Panc1 (cell line): ENCODE results near the gene METTL25B.
A peak's percentile ranks its signal among the peaks of the same experiment; 100 is the strongest.

Experiments used
- POLR2AphosphoS5 ChIP-seq: IDR thresholded peaks from 2 replicates; pipeline ENCODE4 v1.6.1; 2012; ENCODE audit warnings: mild to moderate bottlenecking, low read depth, low read length, moderate library complexity
- REST ChIP-seq, 2 experiments: IDR thresholded peaks; 2 replicates each; pipeline ENCODE4 v1.6.1; 2011 to 2012; ENCODE audit warnings: low read depth in 2 of 2, control low read depth in 1 of 2, low read length in 1 of 2, mild to moderate bottlenecking in 1 of 2, moderate library complexity in 1 of 2; ENCODE audit not compliant: insufficient read depth in 1 of 2
- SIN3A ChIP-seq: IDR thresholded peaks from 2 replicates; pipeline ENCODE4 v1.6.1; 2012; ENCODE audit warnings: low read depth, mild to moderate bottlenecking, low read length, moderate library complexity, borderline replicate concordance; ENCODE audit not compliant: insufficient read depth
- TCF7L2 ChIP-seq: IDR thresholded peaks from 2 replicates; pipeline ENCODE4 v1.6.1; 2011; ENCODE audit warnings: mild to moderate bottlenecking, low read depth, low read length, inconsistent platforms
- TF ChIP-seq, protein P1 (sequence below): fragments of 450-650 bp; IDR thresholded peaks from 2 replicates; pipeline ENCODE4 v1.5.1; 2017; ENCODE audit warnings: mild to moderate bottlenecking

- TF ChIP-seq, protein P1, sequence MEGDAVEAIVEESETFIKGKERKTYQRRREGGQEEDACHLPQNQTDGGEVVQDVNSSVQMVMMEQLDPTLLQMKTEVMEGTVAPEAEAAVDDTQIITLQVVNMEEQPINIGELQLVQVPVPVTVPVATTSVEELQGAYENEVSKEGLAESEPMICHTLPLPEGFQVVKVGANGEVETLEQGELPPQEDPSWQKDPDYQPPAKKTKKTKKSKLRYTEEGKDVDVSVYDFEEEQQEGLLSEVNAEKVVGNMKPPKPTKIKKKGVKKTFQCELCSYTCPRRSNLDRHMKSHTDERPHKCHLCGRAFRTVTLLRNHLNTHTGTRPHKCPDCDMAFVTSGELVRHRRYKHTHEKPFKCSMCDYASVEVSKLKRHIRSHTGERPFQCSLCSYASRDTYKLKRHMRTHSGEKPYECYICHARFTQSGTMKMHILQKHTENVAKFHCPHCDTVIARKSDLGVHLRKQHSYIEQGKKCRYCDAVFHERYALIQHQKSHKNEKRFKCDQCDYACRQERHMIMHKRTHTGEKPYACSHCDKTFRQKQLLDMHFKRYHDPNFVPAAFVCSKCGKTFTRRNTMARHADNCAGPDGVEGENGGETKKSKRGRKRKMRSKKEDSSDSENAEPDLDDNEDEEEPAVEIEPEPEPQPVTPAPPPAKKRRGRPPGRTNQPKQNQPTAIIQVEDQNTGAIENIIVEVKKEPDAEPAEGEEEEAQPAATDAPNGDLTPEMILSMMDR: no peak
- TF ChIP-seq REST (IDR thresholded peaks at IDR 0.05; ENCODE audit: insufficient read depth in 1 of 2, low read depth in 2 of 2, low read length in 1 of 2) (no peak), TCF7L2 (no peak), POLR2AphosphoS5 (peak; percentile 88), SIN3A (peak; percentile 56; the same call in 1 of the 2 replicates)
Observed at GRCh38 chr1:156705321-156705917, 22.9 kb upstream of the METTL25B start, which contains the start of gene CRABP2.
